Muscle layer of duodenum (tissue), 2 donors: ENCODE measurements around the gene NKX2-2.

Experiments
- H3K27ac ChIP-seq: one replicate; pipeline ENCODE4 v1.7.0; 2013; ENCODE audit warnings: mild to moderate bottlenecking, low read length
- H3K27me3 ChIP-seq: one replicate; pipeline ENCODE4 v1.7.0; 2013; ENCODE audit warnings: low read depth, mild to moderate bottlenecking, control low read depth, low read length
- H3K36me3 ChIP-seq, 2 donors: one replicate each; pipeline ENCODE4 v1.7.0; 2013; ENCODE audit warnings: low read length in 2 of 2, control low read depth in 1 of 2, mild to moderate bottlenecking in 1 of 2; ENCODE audit not compliant: insufficient read depth in 2 of 2, control insufficient read depth in 1 of 2
- H3K4me1 ChIP-seq, 2 donors: one replicate each; pipeline ENCODE4 v1.7.0; 2013; ENCODE audit warnings: low read length in 2 of 2, mild to moderate bottlenecking in 2 of 2, control low read depth in 1 of 2, moderate library complexity in 1 of 2; ENCODE audit not compliant: insufficient read depth in 2 of 2, control insufficient read depth in 1 of 2
- H3K4me3 ChIP-seq, 2 donors: one replicate each; pipeline ENCODE4 v1.7.0; 2013; ENCODE audit warnings: low read length in 2 of 2, low read depth in 1 of 2, mild to moderate bottlenecking in 1 of 2
- H3K9me3 ChIP-seq, 2 donors: one replicate each; pipeline ENCODE4 v1.7.0; 2013; ENCODE audit warnings: low read length in 2 of 2, control low read depth in 1 of 2, mild to moderate bottlenecking in 1 of 2; ENCODE audit not compliant: control insufficient read depth in 1 of 2
- donor health status: healthy.

Gene NKX2-2

DNA sequence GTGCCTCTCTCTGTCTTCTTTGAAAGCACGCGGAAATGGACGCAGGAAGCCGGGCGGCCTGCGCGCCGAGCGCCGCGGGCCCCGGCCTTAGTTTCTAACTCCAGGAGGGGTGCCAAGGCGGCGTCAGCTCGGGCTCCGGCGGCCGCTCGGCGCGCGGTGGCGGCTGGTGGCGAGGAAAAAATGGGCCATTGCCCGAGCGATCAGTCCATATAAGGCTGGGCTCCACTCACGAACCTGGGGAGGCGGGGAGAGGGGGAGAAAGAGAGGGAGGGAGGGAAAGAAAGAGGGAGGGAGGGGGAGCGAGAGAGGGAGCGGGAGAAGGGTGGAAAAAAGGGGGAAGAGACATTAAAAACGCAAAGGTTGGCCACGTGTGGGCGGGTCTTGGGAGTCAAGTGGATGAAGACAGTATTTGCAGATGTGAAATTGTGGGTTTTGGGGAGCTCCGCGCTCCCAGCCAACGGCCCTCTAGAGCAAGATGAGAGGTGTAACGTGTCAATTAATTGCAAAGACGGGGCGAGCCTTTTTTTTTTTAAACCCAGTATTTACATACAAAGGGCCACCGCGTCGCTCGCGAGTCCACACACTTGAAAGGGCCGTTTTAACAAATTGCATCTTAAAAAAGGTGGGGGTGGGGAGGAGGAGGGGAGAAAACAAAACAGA is at the start of gene NKX2-2:
TSS of gene NKX2-2 (minus strand) at position 184 of the 660 bp plus-strand sequence. CDS start 395 bp downstream, outside the sequence.
- no peaks in the 10 kb centered on the region for H3K9me3 ChIP-seq
- no peak within 1 kb of the TSS for H3K27ac ChIP-seq
- peak within 1 kb of the TSS; percentile 16 to 61 for H3K4me3 ChIP-seq
- no peaks in the 10 kb centered on the region for H3K36me3 ChIP-seq
- H3K27me3 ChIP-seq: peaks cover 78% of the 10 kb centered on the region
- peaks cover 0 to 68% of the 10 kb centered on the region in 2 donors for H3K4me1 ChIP-seq

DNA sequence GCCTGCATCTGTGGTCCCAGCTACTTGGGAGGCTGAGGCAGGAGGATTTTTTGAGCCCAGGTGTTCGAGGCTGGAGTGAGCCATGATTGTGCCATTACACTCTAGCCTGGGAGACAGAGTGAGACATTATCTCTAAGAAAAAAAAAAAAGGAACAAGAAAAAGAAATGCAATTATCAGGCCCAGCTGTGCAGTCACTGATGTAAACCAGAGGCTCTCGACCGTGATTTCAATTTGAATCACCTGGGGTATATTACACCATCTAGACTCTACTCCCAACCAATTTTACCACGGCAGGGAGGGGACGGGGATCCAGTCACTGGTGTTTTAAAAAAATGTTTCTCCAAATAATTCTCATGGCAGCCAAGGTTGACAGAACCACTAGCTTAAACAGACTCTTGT is 48.8 kb upstream of the NKX2-2 start:
- Histone ChIP-seq H3K27ac (no peak overlapping the region), H3K4me1 (no peaks in the 10 kb centered on the region), H3K36me3 (no peaks in the 10 kb centered on the region), H3K27me3 (no peaks in the 10 kb centered on the region), H3K4me3 (no peak overlapping the region), H3K9me3 (no peaks in the 10 kb centered on the region)

DNA sequence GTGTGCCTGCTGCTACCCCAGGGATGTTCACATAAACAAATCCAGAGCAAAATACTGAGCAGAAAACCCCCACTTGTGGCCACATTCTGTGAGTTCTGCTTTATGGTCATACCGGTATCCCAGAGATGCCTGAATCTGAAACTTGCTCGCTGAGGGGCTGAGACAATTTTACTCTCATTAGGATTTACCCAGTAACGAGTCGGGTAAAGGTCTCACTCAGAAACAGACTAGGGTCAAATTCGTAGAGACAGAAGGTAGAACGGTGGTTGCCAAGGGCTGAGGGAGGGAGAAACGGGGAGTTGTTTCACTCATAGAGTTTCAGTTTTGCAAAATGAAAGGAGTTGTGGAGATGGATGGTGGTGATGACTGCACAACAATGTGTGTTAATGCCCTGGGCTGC is 45.4 kb upstream of the NKX2-2 start:
- Histone ChIP-seq H3K9me3 (no peaks in the 10 kb centered on the region), H3K36me3 (no peaks in the 10 kb centered on the region), H3K4me3 (no peak overlapping the region), H3K27ac (no peak overlapping the region), H3K4me1 (no peaks in the 10 kb centered on the region), H3K27me3 (peaks cover 4% of the 10 kb centered on the region)

DNA sequence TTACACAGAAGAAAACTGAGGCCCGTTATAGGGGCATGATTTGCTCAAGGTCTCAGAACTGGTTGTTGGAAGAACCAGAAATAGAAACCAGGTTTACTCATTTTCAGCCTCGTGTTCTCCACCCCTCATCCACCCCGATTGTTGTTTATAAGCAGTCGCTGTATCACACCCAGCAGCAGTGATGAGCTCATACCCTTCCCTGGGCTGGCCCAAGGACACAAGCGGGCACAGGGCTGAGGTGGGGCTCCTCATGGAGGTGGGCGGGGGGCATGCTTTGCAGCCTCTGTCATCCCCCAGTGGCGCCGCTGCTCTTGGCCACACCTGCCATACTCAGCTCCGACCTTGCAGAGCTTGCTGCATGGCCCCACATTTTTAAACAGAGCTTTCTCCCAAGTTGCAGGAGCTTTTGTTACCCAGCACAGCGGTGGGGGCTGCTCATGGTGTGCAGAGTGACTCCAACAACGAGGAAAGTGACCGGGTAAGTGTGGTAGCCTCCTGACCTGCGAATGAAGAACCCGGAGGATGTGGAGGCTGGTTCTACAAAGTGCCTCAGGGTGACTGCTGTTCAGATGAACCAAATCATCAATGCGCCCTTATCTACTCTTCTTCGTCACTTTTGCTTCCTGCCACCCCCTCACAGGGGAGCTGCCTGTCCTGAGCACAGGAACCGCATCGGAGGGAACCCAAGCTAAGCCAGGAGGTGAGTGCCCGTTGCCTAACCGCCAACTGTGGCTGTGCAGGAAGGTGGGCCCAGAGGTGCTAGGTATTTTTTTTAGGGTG is 43.6 kb upstream of the NKX2-2 start:
- no peaks in the 10 kb centered on the region for H3K9me3 ChIP-seq
- H3K4me1 ChIP-seq: no peaks in the 10 kb centered on the region
- H3K4me3 ChIP-seq: no peak overlapping the region
- no peak overlapping the region for H3K27ac ChIP-seq
- peaks cover 4% of the 10 kb centered on the region for H3K27me3 ChIP-seq
- no peaks in the 10 kb centered on the region for H3K36me3 ChIP-seq

DNA sequence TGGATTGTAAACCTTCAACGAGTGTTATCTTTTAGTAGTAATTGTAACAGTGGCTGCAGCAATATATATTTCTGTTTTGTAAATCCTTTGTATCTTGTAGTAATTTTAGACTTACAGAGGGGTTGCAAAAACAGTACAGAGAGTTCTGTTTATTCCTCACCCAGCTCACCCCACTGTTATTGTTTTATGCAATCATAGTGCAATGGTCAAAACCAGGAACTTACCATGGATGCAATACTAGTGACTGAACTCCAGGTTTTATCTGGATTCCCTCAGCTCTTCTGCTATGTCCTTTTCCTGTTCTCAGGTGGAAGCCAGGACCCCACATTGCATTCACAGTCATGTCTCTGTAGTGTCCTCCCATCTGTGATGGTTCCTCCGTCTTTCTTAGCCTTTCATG is 42.5 kb upstream of the NKX2-2 start:
- H3K36me3 ChIP-seq: no peaks in the 10 kb centered on the region
- H3K27ac ChIP-seq: no peak overlapping the region
- H3K4me1 ChIP-seq: no peaks in the 10 kb centered on the region
- H3K9me3 ChIP-seq: no peaks in the 10 kb centered on the region
- H3K27me3 ChIP-seq: peaks cover 4% of the 10 kb centered on the region
- H3K4me3 ChIP-seq: no peak overlapping the region

DNA sequence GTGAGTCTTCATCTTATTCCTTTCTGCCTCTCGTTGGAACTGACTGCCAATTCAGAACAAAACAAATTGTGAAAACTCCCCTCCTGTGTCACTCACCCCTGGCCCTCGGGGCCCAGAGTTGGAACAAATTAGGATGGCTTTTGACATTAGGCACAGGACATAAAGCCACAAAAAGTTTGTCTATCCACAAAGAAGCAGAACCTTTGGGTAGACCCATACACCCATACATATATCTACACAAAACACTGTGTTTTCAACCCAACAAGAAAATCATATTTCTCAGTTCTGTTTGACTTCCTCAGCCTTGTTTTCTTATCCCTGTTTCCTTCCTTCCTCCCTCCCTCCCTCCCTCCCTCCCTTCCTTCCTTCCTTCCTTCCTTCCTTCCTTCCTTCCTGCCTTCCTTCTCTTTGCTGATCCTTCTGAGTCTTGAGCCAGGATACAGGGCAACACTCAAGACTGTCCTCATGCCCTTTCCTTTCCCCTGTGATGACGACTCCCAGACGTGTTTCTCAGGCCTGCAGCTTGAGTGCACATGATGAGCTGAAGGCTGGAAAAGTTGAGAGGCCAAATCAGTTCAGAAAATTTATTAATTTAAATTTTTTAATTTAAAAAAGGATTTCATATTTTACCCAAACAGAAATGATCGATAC is 41.7 kb upstream of the NKX2-2 start:
- no peaks in the 10 kb centered on the region for H3K4me1 ChIP-seq

DNA sequence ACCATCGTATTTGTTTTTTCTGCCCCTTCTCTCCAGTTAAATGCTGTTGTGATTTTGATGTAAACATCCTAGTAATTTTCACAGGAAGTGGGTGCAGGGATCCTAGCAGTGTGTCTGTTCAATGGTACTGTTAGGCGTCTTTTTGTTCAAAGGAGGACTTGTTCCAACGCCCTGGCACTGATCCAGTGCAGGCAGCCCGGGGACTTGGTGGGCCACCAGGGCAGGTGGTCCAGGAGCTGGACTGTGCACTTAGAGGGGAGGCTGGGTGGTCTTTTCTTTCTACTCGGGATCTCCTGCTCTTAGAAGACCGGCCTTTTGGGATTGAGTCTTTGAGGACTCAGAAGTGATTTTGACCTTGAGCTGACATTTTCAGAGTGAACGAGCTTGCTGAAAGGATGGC is 41.1 kb upstream of the NKX2-2 start:
- Histone ChIP-seq H3K4me3 (no peak overlapping the region), H3K9me3 (no peaks in the 10 kb centered on the region), H3K4me1 (no peaks in the 10 kb centered on the region), H3K27ac (no peak overlapping the region), H3K27me3 (peaks cover 4% of the 10 kb centered on the region), H3K36me3 (no peaks in the 10 kb centered on the region)

More for the DNA sequence above, 41.7 kb upstream of the NKX2-2 start:
- Histone ChIP-seq H3K27me3 (peaks cover 4% of the 10 kb centered on the region), H3K4me3 (no peak overlapping the region), H3K27ac (no peak overlapping the region), H3K9me3 (no peaks in the 10 kb centered on the region), H3K36me3 (no peaks in the 10 kb centered on the region)

DNA sequence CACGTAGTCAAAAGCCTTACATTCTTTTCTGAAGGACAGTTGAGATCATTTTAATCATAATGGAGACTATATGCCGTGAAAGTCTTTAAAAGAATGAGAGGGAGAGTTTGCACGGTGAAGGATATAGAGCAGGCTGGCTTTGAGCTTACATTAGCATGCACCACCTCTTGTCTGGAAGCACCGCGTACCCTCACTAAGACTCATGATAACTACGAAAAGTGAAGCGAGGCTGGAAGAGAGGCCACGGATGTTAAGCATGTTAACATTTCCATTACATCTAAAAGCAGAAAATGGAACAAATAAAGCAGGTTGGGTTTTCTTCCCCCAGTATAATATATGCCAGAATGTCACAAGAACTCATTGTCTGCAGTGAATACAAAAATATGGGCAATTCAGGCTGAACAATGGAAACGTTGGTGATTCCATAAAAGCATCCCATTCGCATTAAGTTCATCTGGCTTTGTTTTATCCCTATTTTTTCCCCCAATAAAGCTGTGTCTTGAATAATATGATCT is 40.6 kb upstream of the NKX2-2 start:
- Histone ChIP-seq H3K4me1 (no peaks in the 10 kb centered on the region), H3K27ac (no peak overlapping the region), H3K27me3 (peaks cover 4% of the 10 kb centered on the region), H3K36me3 (no peaks in the 10 kb centered on the region), H3K4me3 (no peak overlapping the region), H3K9me3 (no peaks in the 10 kb centered on the region)

DNA sequence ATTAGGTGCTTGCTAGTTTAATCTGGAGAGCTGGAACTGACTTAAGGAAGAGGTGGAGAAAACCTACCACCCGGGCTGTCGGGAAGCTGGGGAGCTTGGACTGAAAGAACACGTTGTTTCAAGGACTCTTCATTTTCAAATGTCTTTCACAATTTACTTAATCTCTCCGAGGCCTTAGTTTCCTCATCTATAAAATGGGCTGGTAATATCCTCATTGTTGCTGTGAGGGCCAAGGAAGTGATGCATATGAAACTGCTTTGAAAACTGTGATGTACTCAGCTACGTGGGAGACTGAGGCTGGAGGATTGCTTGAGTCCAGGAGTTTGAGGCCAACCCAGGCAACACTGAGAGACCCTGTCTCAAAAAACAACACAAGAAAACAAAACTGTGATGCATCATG is 36.7 kb upstream of the NKX2-2 start:
- Histone ChIP-seq H3K4me1 (no peaks in the 10 kb centered on the region), H3K27me3 (peaks cover 4% of the 10 kb centered on the region), H3K9me3 (no peaks in the 10 kb centered on the region), H3K36me3 (no peaks in the 10 kb centered on the region), H3K27ac (no peak overlapping the region), H3K4me3 (no peak overlapping the region)

DNA sequence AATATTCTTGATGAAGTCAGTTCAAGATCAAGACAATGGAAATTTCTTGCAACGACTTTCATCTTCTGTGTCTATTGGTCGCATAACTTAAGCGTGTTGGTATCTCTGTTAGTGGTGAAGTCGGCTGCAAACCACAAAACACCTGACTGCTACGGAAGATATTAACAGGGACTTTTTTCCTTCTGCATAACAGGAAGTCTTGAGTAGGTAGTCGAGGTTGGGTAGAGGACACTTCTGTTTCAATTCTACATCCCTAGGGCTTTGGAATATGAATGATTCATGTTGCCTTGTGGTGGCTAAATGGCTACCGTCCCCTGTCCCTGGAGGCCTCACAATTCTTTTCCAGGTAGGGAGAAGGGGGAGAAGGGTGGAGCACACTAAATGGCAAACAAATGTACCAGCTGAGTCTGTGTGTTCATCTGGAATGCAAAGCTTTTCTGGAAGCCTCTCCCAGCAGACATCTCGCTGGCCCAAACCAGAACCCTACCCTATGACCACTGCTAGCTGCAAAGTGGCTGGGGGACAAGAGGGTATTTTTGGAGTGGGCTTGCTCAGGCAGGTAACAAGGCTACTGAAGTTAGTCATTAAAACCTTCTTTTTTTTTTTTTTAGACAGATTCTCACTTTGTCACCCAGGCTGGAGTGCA is 34.6 kb upstream of the NKX2-2 start:
- H3K9me3 ChIP-seq: peaks cover 0 to 3% of the 10 kb centered on the region in 2 donors
- no peak overlapping the region for H3K27ac ChIP-seq
- no peak overlapping the region for H3K4me3 ChIP-seq
- H3K27me3 ChIP-seq: no peaks in the 10 kb centered on the region
- H3K36me3 ChIP-seq: no peaks in the 10 kb centered on the region
- no peaks in the 10 kb centered on the region for H3K4me1 ChIP-seq

DNA sequence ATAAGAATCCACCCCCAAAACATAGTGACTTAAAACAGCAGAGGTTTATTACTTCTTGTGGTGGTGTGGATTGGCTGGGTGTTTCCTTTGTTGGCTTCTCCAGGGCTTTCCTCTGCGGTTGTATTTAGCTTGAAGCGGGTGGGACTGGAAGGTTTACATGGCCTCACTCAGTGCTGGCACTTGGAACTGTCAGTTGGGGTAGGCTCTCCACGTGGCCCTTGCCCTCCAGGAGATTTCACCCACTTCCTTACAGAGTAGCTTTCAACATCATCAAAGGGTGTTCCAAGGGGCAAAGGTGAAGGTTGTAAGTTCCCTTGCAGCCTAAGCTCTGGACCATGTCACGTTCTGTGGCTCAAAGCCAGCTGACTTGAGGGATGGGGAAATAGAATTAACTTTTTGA is 32.5 kb upstream of the NKX2-2 start:
- Histone ChIP-seq H3K9me3 (peaks cover 0 to 3% of the 10 kb centered on the region in 2 donors), H3K36me3 (no peaks in the 10 kb centered on the region), H3K4me3 (no peak overlapping the region), H3K4me1 (no peaks in the 10 kb centered on the region), H3K27ac (no peak overlapping the region), H3K27me3 (no peaks in the 10 kb centered on the region)
